Neural cell (in vitro differentiated cells): ENCODE measurements around the gene FBXO34. TPM values are rescaled to one million over a fixed set of nuclear protein-coding genes. Genes with fewer than 3 reads are reported as not detected.

Experiments
- H2AFZ ChIP-seq: fragments of 200-600, 300-800 bp; sonication (generic), shearing (Covaris generic); 2 replicates; pipeline ENCODE4 v1.6.0; 2014; ENCODE audit warnings: low read depth, mild to moderate bottlenecking, antibody characterized with exemption, low read length, moderate library complexity
- H3F3A ChIP-seq: fragments of 200-600 bp; shearing (Covaris generic); 2 replicates; pipeline ENCODE4 v1.6.1; 2016; ENCODE audit warnings: mild to moderate bottlenecking, moderate library complexity, mixed read lengths, antibody characterized with exemption, low read length; ENCODE audit not compliant: insufficient read depth, poor library complexity, severe bottlenecking
- H3K27ac ChIP-seq: fragments of 200-600, 300-800 bp; sonication (generic), shearing (Covaris generic); 2 replicates; pipeline ENCODE4 v1.5.1; 2014; ENCODE audit warnings: mild to moderate bottlenecking, low read length, moderate library complexity
- H3K27me3 ChIP-seq: fragments of 300-800, 200-600 bp; sonication (generic), shearing (Covaris generic); 2 replicates; pipeline ENCODE4 v1.6.0; 2014; ENCODE audit warnings: mild to moderate bottlenecking, low read depth, low read length, moderate library complexity; ENCODE audit not compliant: insufficient read depth
- H3K36me3 ChIP-seq: fragments of 300-800, 200-600 bp; sonication (generic), shearing (Covaris generic); 2 replicates; pipeline ENCODE4 v1.5.1; 2014; ENCODE audit warnings: mild to moderate bottlenecking, antibody characterized with exemption, low read length, moderate library complexity; ENCODE audit not compliant: insufficient read depth
- H3K4me2 ChIP-seq: fragments of 300-800, 200-600 bp; sonication (generic), shearing (Covaris generic); 2 replicates; pipeline ENCODE4 v1.6.0; 2014; ENCODE audit warnings: mild to moderate bottlenecking, low read length
- H3K4me3 ChIP-seq: fragments of 300-800, 200-600 bp; sonication (generic), shearing (Covaris generic); 2 replicates; pipeline ENCODE4 v1.5.1; 2014; ENCODE audit warnings: mild to moderate bottlenecking, low read length, moderate library complexity
- H3K79me2 ChIP-seq: fragments of 200-600 bp; shearing (Covaris generic); replicated peaks from 2 replicates; pipeline ENCODE4 v1.6.0; 2014; ENCODE audit warnings: mild to moderate bottlenecking, low read length, moderate library complexity; ENCODE audit not compliant: insufficient read depth
- H3K9ac ChIP-seq: fragments of 300-800, 200-600 bp; sonication (generic), shearing (Covaris generic); 2 replicates; pipeline ENCODE4 v1.6.1; 2016; ENCODE audit warnings: mild to moderate bottlenecking, low read length, mixed read lengths
- H3K9me2 ChIP-seq: fragments of 200-600 bp; shearing (Covaris generic); 2 replicates; pipeline ENCODE4 v1.6.1; 2016; ENCODE audit warnings: mild to moderate bottlenecking, low read length, mixed read lengths; ENCODE audit not compliant: insufficient read depth
- H3K9me3 ChIP-seq: fragments of 200-600, 300-800 bp; sonication (generic), shearing (Covaris generic); 2 replicates; pipeline ENCODE4 v1.6.1; 2016; ENCODE audit warnings: mild to moderate bottlenecking, mixed run types, low read length, moderate library complexity, mixed read lengths
- H4K20me1 ChIP-seq: fragments of 200-600 bp; shearing (Covaris generic); 2 replicates; pipeline ENCODE4 v1.6.1; 2016; ENCODE audit warnings: mild to moderate bottlenecking, mixed run types; ENCODE audit not compliant: insufficient read depth
- CTCF ChIP-seq: fragments of 450-650 bp; IDR thresholded peaks from 2 replicates; pipeline ENCODE4 v1.5.1; 2014; ENCODE audit warnings: antibody characterized with exemption, mild to moderate bottlenecking, moderate library complexity; ENCODE audit not compliant: poor library complexity, severe bottlenecking
- EP300 ChIP-seq: fragments of 450-650 bp; conservative IDR thresholded peaks from 2 replicates; pipeline ENCODE4 v1.6.1; 2014; ENCODE audit warnings: antibody characterized with exemption, mild to moderate bottlenecking, moderate library complexity; ENCODE audit not compliant: poor library complexity, severe bottlenecking
- EZH2 ChIP-seq: fragments of 200-600, 300-800 bp; shearing (Covaris generic), sonication (generic); IDR thresholded peaks from 2 replicates; pipeline ENCODE4 v1.6.1; 2014; ENCODE audit warnings: antibody characterized with exemption, low read length, borderline replicate concordance, mild to moderate bottlenecking; ENCODE audit not compliant: insufficient read depth, poor library complexity, severe bottlenecking
- MXI1 ChIP-seq: fragments of 450-650 bp; conservative IDR thresholded peaks from 2 replicates; pipeline ENCODE4 v1.6.1; 2014; ENCODE audit warnings: antibody characterized with exemption, mild to moderate bottlenecking; ENCODE audit not compliant: poor library complexity, severe bottlenecking
- POLR2AphosphoS5 ChIP-seq: IDR thresholded peaks from 2 replicates; pipeline ENCODE4 v1.6.1; 2012
- RAD21 ChIP-seq: fragments of 450-650 bp; conservative IDR thresholded peaks from 2 replicates; pipeline ENCODE4 v1.6.1; 2014; ENCODE audit warnings: antibody characterized with exemption, mild to moderate bottlenecking, moderate library complexity
- SMC3 ChIP-seq: fragments of 450-650 bp; conservative IDR thresholded peaks from 2 replicates; pipeline ENCODE4 v1.6.1; 2014; ENCODE audit warnings: antibody characterized with exemption, mild to moderate bottlenecking, moderate library complexity; ENCODE audit not compliant: poor library complexity
- TAF1 ChIP-seq: IDR thresholded peaks from 2 replicates; pipeline ENCODE4 v1.6.1; 2012; ENCODE audit warnings: low read depth
- polyA plus RNA-seq: library from polyadenylated mRNA; depleted of rRNA; stranded (reverse); fragments of >200 nt; gene quantifications from 2 replicates; pipeline ENCODE4 v1.2.3, GENCODE V29; 2014
- TF ChIP-seq, protein P1 (sequence below): IDR thresholded peaks from 2 replicates; pipeline ENCODE4 v1.6.1; 2012; ENCODE audit warnings: borderline replicate concordance

FBXO34 gene
- polyA plus RNA-seq, 1 donor from 2014 or later: 34.2 TPM

DNA sequence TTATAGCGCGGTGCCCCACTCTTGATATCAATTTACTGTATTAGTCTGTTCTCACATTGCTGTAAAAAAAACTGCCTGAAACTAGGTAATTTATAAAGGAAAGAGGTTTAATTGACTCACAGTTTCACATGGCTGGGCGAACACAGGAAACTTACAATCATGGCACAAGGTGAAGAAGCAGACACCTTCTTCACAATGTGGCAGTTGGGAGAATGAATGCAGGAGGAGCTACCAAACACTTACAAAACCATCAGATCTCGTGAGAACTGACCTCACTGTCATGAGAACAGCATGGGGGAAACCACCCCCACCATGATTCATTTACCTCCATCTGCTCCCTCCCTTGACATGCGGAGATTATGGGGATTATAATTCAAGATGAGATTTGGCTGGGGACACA lies 42.3 kb downstream of the FBXO34 start:
- TF ChIP-seq RAD21: no peak
- no peak for TF ChIP-seq CTCF
- TF ChIP-seq EZH2: no peak
- no peak for TF ChIP-seq TAF1
- no peak for TF ChIP-seq MXI1
- no peak for TF ChIP-seq SMC3
- TF ChIP-seq EP300: no peak
- TF ChIP-seq POLR2AphosphoS5: no peak
- TF ChIP-seq, protein P1, sequence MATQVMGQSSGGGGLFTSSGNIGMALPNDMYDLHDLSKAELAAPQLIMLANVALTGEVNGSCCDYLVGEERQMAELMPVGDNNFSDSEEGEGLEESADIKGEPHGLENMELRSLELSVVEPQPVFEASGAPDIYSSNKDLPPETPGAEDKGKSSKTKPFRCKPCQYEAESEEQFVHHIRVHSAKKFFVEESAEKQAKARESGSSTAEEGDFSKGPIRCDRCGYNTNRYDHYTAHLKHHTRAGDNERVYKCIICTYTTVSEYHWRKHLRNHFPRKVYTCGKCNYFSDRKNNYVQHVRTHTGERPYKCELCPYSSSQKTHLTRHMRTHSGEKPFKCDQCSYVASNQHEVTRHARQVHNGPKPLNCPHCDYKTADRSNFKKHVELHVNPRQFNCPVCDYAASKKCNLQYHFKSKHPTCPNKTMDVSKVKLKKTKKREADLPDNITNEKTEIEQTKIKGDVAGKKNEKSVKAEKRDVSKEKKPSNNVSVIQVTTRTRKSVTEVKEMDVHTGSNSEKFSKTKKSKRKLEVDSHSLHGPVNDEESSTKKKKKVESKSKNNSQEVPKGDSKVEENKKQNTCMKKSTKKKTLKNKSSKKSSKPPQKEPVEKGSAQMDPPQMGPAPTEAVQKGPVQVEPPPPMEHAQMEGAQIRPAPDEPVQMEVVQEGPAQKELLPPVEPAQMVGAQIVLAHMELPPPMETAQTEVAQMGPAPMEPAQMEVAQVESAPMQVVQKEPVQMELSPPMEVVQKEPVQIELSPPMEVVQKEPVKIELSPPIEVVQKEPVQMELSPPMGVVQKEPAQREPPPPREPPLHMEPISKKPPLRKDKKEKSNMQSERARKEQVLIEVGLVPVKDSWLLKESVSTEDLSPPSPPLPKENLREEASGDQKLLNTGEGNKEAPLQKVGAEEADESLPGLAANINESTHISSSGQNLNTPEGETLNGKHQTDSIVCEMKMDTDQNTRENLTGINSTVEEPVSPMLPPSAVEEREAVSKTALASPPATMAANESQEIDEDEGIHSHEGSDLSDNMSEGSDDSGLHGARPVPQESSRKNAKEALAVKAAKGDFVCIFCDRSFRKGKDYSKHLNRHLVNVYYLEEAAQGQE: no peak
- no peak overlapping the region for H3K9ac ChIP-seq
- no peaks in the 10 kb centered on the region for H3K9me2 ChIP-seq
- no peak overlapping the region for H2AFZ ChIP-seq
- H3K4me2 ChIP-seq: no peak overlapping the region
- H3K27ac ChIP-seq: no peak overlapping the region
- H3K79me2 ChIP-seq: peaks cover 1% of the 10 kb centered on the region
- no peaks in the 10 kb centered on the region for H3F3A ChIP-seq
- H3K9me3 ChIP-seq: peaks cover 4% of the 10 kb centered on the region
- no peaks in the 10 kb centered on the region for H3K27me3 ChIP-seq
- no peaks in the 10 kb centered on the region for H3K36me3 ChIP-seq
- no peaks in the 10 kb centered on the region for H4K20me1 ChIP-seq
- no peak overlapping the region for H3K4me3 ChIP-seq

DNA sequence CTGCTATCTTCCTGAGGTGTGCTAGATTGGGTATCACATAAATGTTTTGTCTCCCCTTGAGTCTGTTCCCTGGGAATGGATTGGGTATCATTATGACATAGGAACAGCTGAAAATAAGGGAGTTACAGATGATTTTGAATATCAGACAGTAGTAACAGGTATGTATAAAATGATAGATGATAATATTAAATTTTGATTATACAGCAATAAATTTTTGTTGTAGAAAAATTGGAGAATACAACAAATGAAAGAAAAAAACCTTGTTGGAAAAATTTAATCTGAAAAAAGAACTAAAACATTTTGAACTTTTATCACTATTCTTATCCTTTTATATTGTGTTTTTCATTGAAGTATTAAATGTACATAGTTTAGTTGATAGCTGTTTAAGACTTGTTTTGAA lies 43.2 kb downstream of the FBXO34 start:
- Histone ChIP-seq H3K9ac (no peak overlapping the region), H2AFZ (no peak overlapping the region), H4K20me1 (no peaks in the 10 kb centered on the region), H3K4me2 (no peak overlapping the region), H3K79me2 (peaks cover 8% of the 10 kb centered on the region), H3K9me3 (peaks cover 4% of the 10 kb centered on the region), H3K4me3 (no peak overlapping the region), H3K27me3 (no peaks in the 10 kb centered on the region), H3F3A (no peaks in the 10 kb centered on the region), H3K9me2 (no peaks in the 10 kb centered on the region), H3K27ac (no peak overlapping the region), H3K36me3 (no peaks in the 10 kb centered on the region)
- TF ChIP-seq MXI1: no peak
- TF ChIP-seq RAD21: no peak
- TF ChIP-seq POLR2AphosphoS5: no peak
- TF ChIP-seq TAF1: no peak
- TF ChIP-seq EZH2: no peak
- no peak for TF ChIP-seq SMC3
- TF ChIP-seq CTCF: no peak
